GM12865 (cell line): ENCODE results near the gene PHF21A.
"Not testable (repeated sequence)": the region's sequence is repeated elsewhere in the genome, so short reads cannot be mapped to it uniquely, and the experiment has no call there.

ENCODE experiments used
- DNase-seq: peaks from one replicate; pipeline ENCODE4 v3.0.0; 2010; ENCODE audit warnings: low read depth
- H3K4me3 ChIP-seq: 2 replicates; pipeline ENCODE4 v1.5.1; 2011; ENCODE audit warnings: mild to moderate bottlenecking, low read depth, low read length, control low read depth
- TF ChIP-seq, protein P1 (sequence below): IDR thresholded peaks from 2 replicates; pipeline ENCODE4 v1.5.1; 2011; ENCODE audit warnings: low read length, control low read depth, low read depth, inconsistent platforms; ENCODE audit not compliant: insufficient read depth; ENCODE audit errors: missing control alignments

The PHF21A gene

DNA sequence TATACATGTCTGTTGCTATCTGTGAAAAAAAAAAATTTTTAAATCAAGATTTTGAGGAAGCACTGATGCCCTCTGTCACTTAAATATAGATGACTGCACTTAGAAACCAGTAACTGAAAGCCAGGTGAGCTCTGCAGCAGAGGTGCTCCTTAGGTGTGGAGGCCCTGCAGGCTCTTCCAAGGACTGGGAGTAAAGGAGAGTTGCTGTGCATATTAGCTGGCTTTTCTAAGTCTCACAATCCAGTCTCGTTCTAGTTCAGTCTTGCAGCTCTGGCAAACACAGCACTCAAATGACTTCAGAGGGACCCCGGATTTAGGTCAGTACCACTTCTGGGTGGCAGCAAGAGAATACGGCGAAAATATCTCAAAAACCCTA is 137.8 kb downstream of the PHF21A start:
- H3K4me3 ChIP-seq: no peak overlapping the region
- TF ChIP-seq, protein P1, sequence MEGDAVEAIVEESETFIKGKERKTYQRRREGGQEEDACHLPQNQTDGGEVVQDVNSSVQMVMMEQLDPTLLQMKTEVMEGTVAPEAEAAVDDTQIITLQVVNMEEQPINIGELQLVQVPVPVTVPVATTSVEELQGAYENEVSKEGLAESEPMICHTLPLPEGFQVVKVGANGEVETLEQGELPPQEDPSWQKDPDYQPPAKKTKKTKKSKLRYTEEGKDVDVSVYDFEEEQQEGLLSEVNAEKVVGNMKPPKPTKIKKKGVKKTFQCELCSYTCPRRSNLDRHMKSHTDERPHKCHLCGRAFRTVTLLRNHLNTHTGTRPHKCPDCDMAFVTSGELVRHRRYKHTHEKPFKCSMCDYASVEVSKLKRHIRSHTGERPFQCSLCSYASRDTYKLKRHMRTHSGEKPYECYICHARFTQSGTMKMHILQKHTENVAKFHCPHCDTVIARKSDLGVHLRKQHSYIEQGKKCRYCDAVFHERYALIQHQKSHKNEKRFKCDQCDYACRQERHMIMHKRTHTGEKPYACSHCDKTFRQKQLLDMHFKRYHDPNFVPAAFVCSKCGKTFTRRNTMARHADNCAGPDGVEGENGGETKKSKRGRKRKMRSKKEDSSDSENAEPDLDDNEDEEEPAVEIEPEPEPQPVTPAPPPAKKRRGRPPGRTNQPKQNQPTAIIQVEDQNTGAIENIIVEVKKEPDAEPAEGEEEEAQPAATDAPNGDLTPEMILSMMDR: no peak

DNA sequence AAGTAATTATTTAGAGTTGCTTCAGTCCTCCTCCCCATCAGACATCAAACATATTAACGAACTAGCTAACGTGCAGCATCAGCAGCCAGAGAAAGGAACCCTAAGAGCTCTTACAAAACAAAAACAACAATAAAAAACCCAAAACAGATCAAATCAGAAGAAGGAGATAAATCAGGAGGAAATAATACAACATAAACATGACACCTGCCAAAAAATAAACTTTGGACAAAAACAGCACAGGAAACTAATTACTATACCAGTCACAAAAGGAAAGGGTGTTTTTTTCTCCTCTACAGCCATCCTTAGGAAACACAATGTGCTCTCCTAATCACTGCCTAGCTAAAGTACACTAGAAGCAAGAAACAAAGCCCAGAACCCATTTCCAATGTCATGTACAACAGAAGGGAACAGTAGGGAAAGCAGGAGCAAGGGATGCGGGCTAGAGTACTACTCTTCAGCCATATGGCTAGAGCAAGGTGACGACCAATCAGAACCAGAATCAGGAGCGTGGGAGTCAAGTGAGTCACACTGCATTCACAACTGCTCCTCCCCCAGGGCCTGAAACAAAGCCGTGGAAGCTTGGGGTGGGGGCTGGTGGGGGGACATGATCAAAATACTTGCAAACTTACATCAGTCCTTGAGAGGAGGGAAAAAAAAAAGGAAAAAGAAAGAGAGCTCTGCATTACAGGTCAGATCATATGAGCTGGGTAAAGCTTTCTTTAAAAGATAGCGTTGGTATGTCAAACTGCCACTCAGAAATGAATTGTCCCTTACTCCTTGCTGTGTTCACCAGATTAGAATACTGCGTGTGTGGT is 138.4 kb downstream of the PHF21A start:
- no peak for DNase-seq
- TF ChIP-seq, protein P1: no peak
- H3K4me3 ChIP-seq: no peak overlapping the region

More for the DNA sequence above, 137.8 kb downstream of the PHF21A start:
- DNase-seq: no peak

DNA sequence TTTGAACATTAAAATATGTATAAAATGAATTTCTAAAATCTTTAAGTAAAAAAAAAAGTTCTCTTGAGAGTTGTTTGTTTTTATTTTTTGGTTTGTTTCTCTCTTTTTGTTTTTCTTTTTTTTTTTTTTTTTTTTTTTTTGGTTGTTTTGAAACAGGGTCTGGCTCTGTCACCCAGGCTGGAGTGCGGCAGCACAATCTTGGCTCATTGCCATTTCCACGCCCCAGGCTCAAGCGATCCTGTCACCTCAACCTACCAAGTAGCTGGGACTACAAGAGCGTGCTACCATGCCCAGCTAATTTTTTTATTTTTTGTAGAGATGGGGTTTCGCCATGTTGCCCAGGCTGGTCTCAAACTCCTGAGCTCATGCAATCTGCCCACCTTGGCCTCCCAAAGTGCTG is 139.4 kb downstream of the PHF21A start:
- DNase-seq, H3K4me3 ChIP-seq: not testable (repeated sequence)

DNA sequence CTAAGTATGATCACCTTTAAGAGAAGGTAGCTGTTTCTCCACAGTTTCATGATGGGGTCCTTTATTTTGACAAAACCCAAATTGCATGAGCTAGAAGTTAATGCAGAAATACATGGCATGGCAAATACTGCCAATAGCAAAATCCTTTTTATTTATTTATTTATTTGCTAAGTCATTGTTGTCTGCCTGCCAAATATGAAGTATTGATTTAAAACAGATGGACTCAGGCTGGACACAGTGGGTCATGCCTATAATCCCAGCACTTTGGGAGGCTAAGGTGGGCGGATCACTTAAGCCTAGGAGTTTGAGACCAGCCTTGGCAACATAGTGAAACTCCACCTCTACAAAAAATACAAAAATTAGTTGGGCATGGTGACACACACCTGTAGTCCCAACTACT is 146.4 kb downstream of the PHF21A start:
- no peak overlapping the region for H3K4me3 ChIP-seq
- TF ChIP-seq, protein P1: no peak
- DNase-seq: no peak

DNA sequence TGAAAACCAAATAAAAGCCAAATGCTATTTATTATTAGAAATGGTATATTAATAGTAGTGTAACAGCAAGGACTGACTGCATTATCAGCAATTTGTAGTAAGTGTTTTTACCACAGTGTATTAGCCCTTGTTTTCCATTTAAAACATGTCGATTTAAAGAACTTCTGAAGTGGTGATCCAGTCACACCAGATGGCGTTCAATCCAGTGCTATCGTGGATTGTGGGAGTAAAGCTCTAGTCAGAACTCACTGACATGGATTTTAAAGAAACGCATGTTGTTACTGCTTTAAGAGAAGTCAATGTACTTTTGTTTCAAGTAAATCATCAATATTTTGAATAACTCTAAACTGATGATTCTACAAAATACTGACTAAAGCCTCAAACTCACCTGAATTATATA is 147.7 kb downstream of the PHF21A start:
- no peak overlapping the region for H3K4me3 ChIP-seq
- DNase-seq: no peak
- TF ChIP-seq, protein P1: no peak

- no peak for DNase-seq
- TF ChIP-seq, protein P1: no peak
These were observed 152.4 kb downstream of the PHF21A start for GRCh38 chr11:45968901-45969300.

GRCh38 chr11:45967506-45967905 is 153.7 kb downstream of the PHF21A start:
- TF ChIP-seq, protein P1: no peak
- DNase-seq: no peak
- H3K4me3 ChIP-seq: no peak overlapping the region

More at GRCh38 chr11:45968901-45969300, 152.4 kb downstream of the PHF21A start:
- no peak overlapping the region for H3K4me3 ChIP-seq
